ENCODE results near the gene EDRF1. TPM values are rescaled to one million over a fixed set of nuclear protein-coding genes. Genes with fewer than 3 reads are reported as not detected.

Gene EDRF1
- total RNA-seq, 4 donors from 2014 or later: 20.2 to 35.1 (median 26.3) TPM

DNA sequence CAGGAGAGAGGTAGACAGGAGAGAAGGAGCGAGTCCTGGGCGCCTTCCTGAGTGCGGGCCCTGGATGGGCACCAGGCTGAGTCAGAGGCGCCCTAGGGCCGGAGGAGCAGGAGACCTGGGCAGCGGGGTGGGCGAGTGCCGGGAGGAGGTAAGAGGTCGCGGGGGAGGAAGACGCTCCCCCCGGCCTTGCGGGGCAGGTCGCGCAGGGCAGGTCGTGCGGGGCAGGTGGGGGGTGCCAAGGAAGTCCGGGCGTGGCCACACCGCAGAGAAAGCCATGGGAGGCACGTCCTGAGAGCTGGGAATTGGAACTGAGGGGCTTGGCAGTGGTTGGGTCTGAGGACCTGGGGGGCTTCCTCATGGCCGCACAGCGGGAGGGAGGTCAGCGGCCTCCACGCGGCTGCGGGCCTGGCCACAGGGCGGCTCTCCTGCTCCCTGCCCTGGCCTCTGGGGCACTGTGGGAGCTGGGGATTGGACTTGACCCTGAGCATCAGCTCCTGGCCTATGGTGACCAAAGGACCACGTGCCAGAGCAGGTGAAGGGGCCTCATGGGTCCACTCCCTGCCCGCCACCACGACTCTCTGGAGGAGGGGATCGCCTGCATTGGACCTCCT is 55.2 kb downstream of the EDRF1 start:
- WGBS, 2 donors (ENCODE audit: low coverage in 1 of 2): 77 to 89% methylated on average over 10 to 32 of the region's 32 CpGs
- Histone ChIP-seq H3K4me3 (no peak overlapping the region), H3K4me1 (no peaks in the 10 kb centered on the region), H3K27me3 (no peaks in the 10 kb centered on the region), H3K9me3 (no peaks in the 10 kb centered on the region), H3K27ac (no peak overlapping the region), H3K36me3 (no peaks in the 10 kb centered on the region)
- in situ Hi-C loops (cut with MboI; ENCODE audit: low pct_ligation_motif_present in 1 of 4, low pct_unique_long_range_greater_than_20kb in 1 of 4, low sequenced_read_pairs in 3 of 4): no loop called here
- TF ChIP-seq POLR2AphosphoS5 (IDR thresholded peaks at IDR 0.05) (no peak), EP300 (IDR thresholded peaks at IDR 0.05; ENCODE audit: low read depth) (no peak), POLR2A (IDR thresholded peaks at IDR 0.05) (no peak)
- TF ChIP-seq, protein P1, sequence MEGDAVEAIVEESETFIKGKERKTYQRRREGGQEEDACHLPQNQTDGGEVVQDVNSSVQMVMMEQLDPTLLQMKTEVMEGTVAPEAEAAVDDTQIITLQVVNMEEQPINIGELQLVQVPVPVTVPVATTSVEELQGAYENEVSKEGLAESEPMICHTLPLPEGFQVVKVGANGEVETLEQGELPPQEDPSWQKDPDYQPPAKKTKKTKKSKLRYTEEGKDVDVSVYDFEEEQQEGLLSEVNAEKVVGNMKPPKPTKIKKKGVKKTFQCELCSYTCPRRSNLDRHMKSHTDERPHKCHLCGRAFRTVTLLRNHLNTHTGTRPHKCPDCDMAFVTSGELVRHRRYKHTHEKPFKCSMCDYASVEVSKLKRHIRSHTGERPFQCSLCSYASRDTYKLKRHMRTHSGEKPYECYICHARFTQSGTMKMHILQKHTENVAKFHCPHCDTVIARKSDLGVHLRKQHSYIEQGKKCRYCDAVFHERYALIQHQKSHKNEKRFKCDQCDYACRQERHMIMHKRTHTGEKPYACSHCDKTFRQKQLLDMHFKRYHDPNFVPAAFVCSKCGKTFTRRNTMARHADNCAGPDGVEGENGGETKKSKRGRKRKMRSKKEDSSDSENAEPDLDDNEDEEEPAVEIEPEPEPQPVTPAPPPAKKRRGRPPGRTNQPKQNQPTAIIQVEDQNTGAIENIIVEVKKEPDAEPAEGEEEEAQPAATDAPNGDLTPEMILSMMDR (IDR thresholded peaks at IDR 0.05): no peak
- intact Hi-C loops (cut with DNase I; ENCODE audit: low total_unique reads): no loop called here
- no peak for DNase-seq

DNA sequence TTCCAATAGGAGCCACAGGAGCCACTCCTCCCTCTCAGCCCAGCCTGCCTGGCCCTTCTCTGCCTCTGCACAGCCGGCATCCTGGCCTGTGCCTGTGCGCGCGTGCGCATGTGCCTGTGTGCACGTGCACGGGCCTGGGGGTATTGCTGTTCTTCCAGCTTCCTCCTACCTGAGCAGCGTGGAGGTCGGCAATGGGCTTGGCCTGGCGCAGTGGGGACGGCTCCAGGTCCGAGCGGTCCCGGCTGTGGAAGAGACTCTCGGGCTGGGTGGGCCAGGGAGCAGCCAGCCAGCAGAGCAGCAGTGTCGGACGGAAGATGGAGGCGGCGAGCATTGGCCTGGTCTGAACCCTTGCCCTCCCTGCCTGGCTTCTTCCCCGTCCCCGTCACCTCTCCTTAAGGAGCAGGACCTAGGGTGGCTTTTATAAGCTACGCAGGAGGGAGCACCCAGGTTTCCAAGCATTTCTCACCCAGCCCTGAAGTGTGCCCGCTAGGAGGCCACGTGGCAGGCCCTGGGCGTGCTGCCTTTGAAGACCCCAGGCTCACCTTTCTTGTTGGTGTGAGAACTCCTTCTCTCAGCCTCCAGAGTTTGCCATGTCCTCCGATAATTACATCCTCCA is 56.1 kb downstream of the EDRF1 start, which contains the start of gene MMP21:
Gene MMP21, minus strand, starts transcription at position 331 of the 616 bp plus-strand sequence. Its CDS starts 0 bp downstream, at position 331.
- no peaks in the 10 kb centered on the region for H3K4me1 ChIP-seq
- no peaks in the 10 kb centered on the region for H3K36me3 ChIP-seq
- TF ChIP-seq POLR2AphosphoS5 (IDR thresholded peaks at IDR 0.05): no peak
- H3K27ac ChIP-seq: no peak within 1 kb of the TSS
- in situ Hi-C loops (cut with MboI; ENCODE audit: low pct_ligation_motif_present in 1 of 4, low pct_unique_long_range_greater_than_20kb in 1 of 4, low sequenced_read_pairs in 3 of 4): no loop called here
- intact Hi-C loops (cut with DNase I; ENCODE audit: low total_unique reads): no loop called here
- no peak within 1 kb of the TSS for H3K4me3 ChIP-seq
- no peaks in the 10 kb centered on the region for H3K9me3 ChIP-seq
- no peaks in the 10 kb centered on the region for H3K27me3 ChIP-seq
- 90 to 94% methylated on average over 2 to 26 of the region's 26 CpGs for WGBS, 2 donors (ENCODE audit: low coverage in 1 of 2)
- no peak for DNase-seq

- in situ Hi-C loops (cut with MboI; ENCODE audit: low pct_ligation_motif_present in 1 of 4, low pct_unique_long_range_greater_than_20kb in 1 of 4, low sequenced_read_pairs in 3 of 4) (no loop called here), intact Hi-C loops (cut with DNase I; ENCODE audit: low total_unique reads) (no loop called here)
- no peak for TF ChIP-seq POLR2A (IDR thresholded peaks at IDR 0.05)
- TF ChIP-seq, protein P1 (IDR thresholded peaks at IDR 0.05): no peak
- TF ChIP-seq EP300 (IDR thresholded peaks at IDR 0.05; ENCODE audit: low read depth): no peak
- no peak for TF ChIP-seq POLR2AphosphoS5 (IDR thresholded peaks at IDR 0.05)
- DNase-seq: no peak
- Histone ChIP-seq H3K27me3 (no peaks in the 10 kb centered on the region), H3K4me3 (no peak overlapping the region), H3K27ac (no peak overlapping the region), H3K9me3 (no peaks in the 10 kb centered on the region), H3K36me3 (no peaks in the 10 kb centered on the region), H3K4me1 (no peaks in the 10 kb centered on the region)
- 78 to 92% methylated on average over 5 to 9 of the region's 9 CpGs for WGBS, 2 donors (ENCODE audit: low coverage in 1 of 2)
Measured at GRCh38 chr10:125777806-125778205, 58.3 kb downstream of the EDRF1 start.

GRCh38 chr10:125778556-125778955 is 59.0 kb downstream of the EDRF1 start:
- no peak overlapping the region for H3K27ac ChIP-seq
- no peak overlapping the region for H3K4me3 ChIP-seq
- no peaks in the 10 kb centered on the region for H3K9me3 ChIP-seq
- intact Hi-C loops (cut with DNase I; ENCODE audit: low total_unique reads): no loop called here
- H3K4me1 ChIP-seq: no peaks in the 10 kb centered on the region
- TF ChIP-seq POLR2A (IDR thresholded peaks at IDR 0.05) (no peak), EP300 (IDR thresholded peaks at IDR 0.05; ENCODE audit: low read depth) (no peak), POLR2AphosphoS5 (IDR thresholded peaks at IDR 0.05) (no peak)
- TF ChIP-seq, protein P1 (IDR thresholded peaks at IDR 0.05): no peak
- in situ Hi-C loops (cut with MboI; ENCODE audit: low pct_ligation_motif_present in 1 of 4, low pct_unique_long_range_greater_than_20kb in 1 of 4, low sequenced_read_pairs in 3 of 4): no loop called here
- H3K36me3 ChIP-seq: no peaks in the 10 kb centered on the region
- WGBS, 2 donors (ENCODE audit: low coverage in 1 of 2): 54 to 70% methylated on average over 4 to 5 of the region's 5 CpGs
- DNase-seq: no peak
- H3K27me3 ChIP-seq: no peaks in the 10 kb centered on the region
